GM19397 (cell line): ENCODE results near the gene RASGRF2.

Source experiments
- ATAC-seq: cut with Tn5 transposase; IDR thresholded peaks from one replicate; pipeline ENCODE4 v1.9.1; 2021; ENCODE audit warnings: mild to moderate bottlenecking, moderate library complexity; ENCODE audit not compliant: unreplicated experiment

The RASGRF2 gene

DNA sequence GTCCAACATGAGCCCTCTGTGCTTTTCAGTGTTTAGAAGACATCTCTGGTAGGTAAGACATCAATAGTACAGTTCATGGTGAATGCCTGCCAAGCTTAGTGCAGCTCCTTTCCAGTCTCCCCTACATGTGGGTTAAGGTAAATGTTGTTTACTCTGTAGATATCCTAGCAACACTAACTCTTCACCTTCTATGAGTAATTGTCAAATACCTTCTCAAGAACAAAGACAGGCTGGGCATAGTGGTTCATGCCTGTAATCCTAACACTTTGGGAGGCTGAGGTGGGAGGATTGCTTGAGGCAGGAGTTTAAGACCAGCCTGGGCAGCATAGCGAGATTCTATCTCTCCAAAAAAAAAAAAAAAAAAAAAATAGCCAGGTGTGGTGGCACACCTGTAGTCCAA is 18.7 kb upstream of the RASGRF2 start:
- ATAC-seq: no peak

DNA sequence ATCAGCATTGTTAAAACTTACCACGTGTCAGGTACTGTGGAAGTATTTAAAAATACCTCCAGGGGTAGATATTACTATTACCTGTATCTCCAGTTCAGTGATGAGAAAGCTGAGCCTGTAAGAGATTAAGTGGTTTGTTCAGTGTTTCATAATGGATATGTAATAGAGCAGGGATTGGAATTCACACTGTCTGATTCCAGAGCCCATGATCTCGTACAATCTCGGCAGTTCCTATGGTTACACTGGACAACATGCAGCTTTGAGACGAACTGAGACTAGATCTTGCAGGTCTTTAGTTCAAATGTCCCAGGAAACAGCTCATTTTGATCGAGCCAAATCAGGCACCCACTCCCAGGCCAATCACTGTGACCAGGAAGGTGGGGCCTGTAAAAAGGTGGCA is 8.8 kb upstream of the RASGRF2 start:
- ATAC-seq: no peak

DNA sequence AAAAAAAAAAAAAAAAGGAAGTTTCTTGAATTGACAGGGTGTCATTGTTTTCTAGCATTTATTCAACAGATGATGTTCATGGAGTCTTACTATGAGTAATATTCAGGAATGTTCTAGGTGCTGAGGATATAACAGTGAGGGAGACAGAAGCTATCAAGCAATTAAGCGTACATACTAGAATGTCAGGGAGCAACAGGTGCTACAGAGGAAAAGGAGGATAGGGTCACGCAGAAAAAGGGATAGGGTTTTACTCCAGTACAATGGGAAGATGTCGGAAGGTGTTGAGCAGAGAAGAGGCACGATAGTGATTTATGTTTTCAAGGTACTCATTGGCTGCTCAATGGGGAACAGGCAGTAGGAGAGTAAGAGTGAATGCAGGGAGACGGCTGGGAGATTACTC is 6.6 kb upstream of the RASGRF2 start:
- ATAC-seq: no peak

DNA sequence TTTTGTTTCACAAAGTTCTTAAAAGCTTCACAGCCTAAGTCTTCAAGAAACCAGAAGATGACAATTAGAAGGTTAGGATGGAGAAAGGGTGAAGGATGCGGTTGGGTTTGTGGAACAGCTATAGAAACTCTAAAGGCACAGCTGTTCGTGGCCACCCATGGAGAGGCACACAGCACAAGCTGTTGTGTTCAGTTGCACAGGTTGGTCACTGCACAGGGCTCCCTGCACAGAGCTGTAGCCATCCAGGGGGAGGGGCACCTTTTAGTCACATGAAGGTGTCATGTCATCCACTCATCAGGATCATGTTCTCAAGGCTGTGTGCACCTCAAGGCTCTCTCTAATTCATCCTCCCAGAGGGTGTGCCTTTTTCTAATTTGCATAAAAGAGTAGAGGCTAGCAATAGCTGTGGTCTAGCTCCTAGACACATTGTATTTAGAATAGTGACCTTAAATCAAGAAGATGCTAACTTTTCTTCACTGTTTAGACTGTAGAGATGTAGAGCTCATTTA is 5.0 kb upstream of the RASGRF2 start:
- no peak for ATAC-seq

DNA sequence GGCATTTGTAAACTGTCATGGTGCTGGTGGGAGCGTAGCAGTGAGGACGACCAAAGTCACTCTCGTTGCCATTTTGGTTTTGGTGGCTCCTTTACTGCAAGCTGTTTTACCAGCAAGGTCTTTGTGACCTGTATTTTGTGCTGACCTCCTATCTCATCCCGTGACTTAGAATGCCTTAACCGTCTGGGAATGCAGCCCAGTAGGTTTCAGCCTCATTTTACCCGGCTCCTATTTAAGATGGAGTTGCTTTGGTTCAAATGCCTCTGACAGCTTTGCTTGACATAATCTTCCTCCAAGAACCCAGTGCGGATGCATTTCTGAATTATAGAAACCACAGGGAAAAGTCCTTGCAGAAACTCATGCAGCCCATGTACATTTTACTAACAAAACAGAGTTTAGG is 3.9 kb upstream of the RASGRF2 start:
- no peak for ATAC-seq

DNA sequence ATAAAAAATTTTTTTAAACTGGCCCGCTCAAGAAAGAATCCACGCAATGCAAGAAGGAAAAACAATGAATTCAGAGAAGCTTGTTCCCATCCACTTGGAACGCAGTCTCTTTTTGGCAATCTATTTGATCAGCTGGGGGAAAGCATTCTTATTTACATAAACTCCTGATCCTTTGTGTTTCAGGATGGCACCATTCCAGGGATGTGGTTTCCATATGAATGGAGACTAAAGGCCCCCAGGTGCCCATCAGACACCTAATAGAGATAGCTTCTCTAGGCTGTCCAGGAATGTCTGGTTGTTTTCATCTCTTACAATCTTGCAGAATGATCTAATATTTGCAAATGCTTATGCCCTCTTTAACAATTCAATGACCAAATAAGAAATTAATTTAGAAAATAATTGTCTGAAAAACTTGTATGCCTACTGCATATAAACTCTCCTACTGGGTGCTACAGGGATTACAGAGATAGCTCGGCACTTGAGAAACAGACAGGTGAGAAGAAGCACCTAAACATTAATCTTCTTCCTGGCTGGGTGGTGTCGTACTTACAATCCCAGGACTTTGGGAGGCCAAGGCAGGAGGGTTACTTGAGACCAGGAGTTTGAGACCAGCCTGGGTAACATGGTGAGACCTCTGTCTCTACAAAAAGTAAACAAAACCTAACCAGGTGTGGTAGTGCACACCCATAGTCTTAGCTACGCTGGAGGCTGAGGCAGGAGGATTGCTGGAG is 3.0 kb upstream of the RASGRF2 start:
- ATAC-seq: no peak

DNA sequence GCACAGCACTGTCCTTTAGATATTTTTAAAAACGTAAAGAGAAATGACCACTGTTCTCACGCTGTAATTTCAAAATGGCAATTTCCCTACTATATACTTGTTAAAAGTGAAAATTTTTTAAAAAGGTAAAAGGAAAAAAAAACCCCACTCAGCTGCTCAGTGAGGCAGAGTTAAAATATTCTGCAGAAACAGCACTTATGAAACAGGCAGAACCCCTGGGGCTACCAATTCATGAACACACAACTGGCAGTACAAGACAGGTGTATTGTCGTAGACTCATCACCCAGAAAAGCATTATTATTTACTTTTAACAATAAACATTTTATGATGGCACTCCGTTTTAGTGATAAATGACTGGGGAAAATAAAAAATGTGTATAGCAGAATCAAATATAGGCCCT is 1.5 kb upstream of the RASGRF2 start:
- no peak for ATAC-seq

DNA sequence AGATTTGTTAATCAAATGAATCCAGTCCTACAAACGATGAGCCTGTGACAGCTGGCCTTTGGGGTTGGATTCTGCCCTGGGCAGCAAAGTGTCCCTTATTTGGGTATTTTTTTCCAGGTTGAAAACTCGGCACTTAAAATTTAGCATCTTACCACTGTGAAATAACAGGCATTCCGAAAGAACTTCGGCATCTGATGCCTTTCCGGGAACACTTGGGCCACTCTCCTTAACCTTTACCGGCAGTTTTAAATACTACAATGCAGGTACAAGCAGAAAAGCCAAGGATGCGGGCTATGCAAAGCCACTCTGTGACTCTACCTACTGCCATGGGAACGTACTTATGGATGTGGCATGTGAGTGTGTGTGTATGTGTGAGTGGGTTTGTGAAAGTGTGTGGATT is 1.0 kb upstream of the RASGRF2 start:
- ATAC-seq: no peak

DNA sequence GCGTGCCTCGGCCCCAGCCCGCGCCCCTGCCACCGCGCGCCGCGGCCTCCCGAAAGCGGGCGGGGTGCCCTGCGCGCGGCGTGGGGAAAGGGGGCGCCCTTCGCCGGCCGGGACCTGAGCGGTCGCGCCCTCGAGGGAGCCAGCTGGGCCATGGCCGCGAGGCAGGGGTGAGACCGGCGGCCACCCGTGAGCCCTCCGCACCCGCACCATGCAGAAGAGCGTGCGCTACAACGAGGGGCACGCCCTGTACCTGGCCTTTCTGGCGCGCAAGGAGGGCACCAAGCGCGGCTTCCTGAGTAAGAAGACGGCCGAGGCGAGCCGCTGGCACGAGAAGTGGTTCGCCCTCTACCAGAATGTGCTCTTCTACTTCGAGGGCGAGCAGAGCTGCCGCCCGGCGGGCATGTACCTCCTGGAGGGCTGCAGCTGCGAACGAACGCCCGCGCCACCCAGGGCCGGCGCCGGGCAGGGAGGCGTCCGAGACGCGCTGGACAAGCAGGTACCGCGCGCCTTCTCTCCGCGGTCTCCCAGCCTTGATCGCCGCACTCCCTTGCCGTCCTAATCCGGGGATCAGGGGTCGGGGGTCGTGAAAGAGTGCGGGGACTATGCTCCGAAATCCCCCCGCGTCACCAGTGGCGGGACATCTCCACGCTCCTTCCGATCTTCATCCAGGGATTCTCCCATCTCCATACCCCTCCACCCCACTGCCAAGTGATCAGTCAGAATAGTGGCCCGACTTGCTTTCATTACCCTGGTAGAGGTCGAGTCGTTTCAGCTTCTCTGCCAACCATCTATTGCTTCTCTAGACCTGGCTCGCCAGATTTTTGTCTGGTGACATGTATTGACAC is 590 bp downstream of the RASGRF2 start:
- ATAC-seq: no peak

DNA sequence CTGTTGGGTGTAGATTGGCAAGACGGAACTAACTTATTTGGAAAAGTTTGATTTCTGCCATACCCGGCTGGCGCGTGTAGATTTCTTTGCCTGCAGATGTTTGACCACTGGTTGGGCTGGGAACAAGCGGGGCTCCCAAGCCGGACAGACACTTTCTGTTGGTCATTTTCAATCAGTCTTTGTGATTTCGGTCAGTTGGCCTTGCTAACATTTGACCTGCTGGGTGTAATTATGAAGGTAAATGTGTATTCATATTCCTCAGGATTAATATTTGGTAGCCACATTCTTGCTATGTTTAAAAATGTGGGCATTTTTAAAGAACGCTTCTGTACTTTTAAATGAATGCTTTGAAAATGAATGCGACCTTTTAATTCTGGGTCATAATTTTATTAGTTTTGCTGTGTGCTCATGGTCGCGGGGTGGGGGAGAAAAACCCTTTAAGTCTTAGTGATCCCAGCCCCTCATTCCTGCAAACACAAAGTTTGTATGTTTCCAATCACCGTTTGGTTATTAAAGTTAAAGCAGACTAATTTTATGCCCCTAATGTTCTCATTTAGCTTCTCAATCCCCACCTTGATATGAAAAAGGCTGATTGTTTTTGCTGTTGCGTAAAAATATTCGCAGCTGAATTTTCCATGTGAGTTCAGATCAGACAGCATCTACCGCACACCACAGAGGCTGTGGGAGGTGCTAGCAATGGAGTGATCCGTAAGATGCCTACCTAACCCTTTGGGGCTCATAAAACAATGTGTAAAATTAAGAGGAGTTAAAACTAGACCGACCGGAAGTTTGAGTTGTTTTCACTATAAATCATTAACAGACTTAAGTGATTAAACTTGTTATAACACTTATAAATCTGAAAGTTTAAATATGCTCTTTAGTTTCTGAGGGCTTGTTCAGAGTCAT is 1.5 kb downstream of the RASGRF2 start:
- ATAC-seq: no peak

DNA sequence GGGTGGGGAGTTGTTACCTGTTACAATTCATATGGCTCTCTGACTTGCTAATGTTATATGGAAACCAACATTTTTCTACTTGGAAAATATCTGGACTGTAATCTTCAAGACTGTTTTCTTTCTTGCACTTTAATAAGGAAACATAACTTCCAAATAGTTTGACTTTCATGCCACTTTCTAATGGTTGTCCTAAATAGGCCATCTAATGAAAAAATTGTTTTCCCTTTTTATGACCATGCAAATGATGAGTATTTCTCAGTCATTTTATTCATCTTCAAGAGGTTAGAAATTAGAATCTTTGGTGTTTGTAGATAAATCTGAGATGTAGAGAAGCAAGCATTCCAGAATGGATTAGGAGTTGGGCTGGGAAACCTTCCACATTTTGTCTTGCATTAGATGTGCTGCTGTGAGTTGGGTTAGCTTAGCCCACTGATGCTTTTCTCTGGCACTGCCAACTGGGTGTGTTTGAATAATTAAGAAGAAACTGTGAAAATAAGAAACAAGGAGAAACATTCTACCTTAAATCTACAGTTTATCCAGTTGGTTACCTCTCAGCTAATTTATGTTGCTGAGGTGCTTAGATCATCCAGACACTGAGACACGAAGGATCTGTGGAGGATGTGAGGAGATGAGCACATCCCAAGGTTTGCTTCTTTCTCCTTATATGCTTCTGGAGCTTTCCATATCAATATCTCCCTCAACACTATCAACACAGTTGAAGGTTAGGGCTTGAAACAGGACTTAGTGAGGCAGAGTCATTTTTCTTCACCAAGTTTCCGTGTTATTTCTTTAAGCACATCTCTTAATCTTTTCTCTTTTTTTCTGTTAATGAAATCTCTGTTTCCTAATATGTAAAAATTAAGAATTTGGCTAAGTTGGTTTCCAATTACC is 2.7 kb downstream of the RASGRF2 start:
- no peak for ATAC-seq

DNA sequence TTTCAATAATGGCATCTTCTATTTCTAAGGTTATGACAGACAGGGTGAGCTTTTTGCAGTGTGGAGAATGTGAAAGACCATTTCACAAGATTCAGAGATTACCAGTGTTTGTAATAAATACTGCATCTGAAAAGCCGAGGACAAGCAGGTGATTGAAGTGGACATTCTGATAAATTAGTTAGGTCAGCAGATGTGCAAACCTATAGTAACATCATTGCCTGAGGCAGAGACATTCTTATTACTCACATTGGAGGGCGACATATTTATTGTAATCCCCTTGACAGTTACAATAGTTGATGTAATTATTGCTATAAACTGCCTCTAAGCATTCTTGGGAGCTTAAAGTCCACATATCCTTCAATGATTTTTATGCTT is 3.3 kb downstream of the RASGRF2 start:
- no peak for ATAC-seq

DNA sequence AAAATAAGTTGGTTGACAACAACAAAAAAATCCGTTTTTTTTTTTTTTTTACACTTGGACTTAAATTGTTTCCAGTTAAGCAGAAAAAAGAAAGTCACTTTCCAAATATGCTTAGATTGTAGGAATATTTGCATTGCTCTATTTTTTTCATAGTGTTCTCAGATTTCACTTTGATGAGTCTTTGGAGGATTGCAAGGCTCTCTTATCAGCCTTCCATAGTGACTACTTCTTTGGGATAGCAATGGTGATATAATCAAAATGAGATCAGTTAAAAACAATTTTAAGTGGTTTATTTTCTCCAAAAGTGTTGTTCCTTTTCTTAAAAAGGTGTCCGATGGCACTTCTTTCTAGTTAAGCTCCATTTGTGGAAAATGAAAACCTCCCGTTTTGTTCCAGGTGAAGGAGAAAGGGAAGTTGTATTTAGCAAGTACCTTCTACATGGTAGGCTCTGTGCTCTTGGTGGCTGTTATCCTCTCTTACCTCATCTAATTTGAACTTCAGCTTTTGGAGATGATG is 3.9 kb downstream of the RASGRF2 start:
- ATAC-seq: no peak

DNA sequence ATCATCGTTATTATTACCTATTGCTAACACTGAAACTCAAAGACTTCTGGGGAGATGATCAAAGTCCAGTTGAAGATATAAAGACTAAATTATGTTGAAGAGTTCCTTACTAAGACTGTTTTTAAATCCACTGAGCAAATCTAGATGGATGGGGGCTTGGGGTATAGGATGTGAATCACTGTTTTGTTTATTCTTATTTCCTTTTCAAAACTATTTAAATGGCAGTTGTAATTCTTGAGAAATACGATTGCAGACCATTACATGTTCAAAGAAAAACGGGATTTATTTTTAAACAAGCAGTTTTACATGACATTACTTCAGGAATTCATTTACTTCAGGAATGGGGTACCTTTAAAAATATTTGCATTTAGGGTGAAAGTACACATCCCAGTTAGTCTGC is 4.3 kb downstream of the RASGRF2 start:
- no peak for ATAC-seq

DNA sequence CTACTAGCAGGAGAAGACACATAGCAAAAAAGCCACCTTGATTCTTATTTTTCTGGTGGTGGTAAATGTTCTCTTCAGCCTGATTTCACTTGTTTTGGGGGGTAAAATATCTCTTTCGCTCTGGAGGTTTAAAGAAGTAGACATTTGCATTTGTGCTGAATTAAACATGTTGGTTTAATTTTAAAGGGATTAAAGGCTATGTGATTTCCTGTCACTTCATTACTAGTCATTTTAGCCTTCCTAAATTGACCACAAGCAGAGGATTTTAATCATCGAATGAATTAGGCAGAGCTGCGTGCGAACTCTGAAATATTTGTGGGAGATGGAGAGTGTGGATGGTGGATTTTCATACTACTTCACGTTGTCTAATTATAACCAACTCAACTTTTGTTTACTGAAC is 4.8 kb downstream of the RASGRF2 start:
- no peak for ATAC-seq

DNA sequence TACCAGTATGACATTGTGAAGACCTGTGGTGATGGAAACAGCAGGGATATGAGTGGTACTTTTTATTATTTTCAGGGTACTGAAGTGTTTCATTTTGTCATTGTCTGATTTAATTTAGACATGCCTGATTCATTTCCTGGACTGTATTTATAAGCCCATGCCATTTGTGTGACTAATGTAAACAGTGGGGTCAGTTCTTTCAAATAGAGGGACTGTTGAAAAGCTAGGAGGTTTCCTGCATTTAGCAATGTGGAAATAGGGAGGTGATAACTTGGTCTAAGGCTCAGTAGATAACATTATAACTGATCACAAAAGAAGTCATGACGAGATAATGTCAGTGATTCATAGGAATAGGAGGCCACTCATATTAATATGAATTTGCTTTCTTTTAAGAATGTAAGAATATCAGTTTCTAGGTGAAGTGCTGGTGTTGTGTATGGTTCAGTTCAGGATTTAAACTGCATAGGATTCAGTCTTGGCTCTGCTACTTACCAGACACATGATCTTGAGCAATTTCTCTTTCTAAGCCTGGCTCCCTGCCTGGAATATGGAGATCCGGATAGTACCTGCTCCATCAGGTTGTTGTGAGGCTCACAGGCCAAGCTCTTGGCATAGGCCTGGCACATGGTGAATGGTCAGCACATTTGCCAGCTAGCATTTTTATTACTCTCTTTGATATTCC is 7.5 kb downstream of the RASGRF2 start:
- ATAC-seq: no peak

DNA sequence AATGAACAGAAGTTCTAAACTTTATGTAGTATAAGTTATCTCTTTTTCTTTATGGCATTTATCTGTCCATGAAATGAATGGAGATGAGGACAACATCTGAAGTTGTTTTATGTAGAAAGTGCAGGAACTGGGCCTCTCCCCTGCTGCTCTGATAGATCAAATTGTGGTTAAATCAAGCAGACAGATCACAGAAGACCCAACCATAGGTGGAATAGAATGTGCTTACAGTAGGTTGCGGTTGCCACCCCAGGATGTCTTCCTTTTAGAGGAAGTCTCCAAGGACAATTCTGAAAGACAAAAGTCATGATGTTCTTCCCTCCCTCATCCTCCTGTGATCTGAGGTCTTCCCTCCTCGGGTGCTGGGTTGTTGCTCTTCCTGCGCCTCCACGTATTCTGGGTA is 12.9 kb downstream of the RASGRF2 start:
- no peak for ATAC-seq

DNA sequence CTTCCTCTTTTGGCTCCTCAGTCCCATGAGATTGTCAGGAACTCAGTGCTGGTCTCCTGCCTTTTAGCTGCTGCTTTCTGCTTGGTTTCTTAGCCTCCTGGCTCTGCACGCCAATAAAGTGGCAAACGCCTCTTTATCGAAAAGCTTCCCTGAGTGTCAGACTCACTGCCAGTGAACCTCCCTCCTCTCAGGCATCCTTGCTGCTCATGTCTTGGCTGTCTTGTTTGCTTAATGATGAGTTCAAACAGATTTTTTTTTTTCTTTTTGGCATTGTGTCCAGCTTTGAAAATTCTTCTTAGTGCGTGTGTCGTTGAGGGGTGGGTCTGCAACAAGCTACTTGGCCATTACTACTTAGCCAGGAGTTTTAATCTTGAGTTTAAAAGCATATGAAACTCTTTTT is 14.9 kb downstream of the RASGRF2 start:
- ATAC-seq: no peak

DNA sequence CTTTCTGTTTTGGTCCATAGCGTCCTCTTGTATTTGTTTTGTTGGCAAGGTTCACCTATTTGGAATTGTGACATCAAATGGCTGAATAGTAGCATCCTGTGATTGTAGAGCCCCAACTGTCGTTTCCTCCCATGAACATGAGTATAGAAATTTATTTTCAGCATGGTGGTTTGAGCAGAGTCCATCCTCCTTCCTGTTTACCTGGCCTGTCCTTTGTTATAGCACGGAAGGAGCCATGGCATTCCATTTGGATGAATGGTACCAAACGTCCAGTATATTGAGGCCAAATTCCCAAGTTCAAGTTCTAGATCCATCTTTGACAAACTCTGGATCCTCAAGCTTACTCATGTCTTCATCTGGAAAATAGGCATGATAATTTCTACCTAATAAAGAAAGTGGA is 16.8 kb downstream of the RASGRF2 start:
- no peak for ATAC-seq

DNA sequence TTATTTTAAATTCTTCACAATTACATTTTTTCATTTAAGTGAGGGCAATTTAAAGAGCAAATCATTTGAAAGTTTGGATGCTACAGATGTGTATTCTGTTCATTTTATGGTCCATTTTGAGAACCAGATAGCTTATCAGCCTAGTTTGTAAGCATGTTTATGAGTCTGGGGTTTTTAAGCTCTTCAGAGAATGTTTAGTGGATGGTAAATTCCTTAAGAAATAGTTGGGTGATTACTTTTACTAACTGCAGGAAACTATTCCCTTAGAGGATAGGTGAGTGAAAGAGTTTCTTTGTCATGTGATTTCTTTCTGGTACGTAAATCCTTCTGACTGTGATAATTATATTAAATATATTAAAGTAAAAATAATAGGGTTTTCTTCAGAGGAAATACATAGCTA is 17.6 kb downstream of the RASGRF2 start:
- ATAC-seq: no peak
